ENCODE measurements around the gene PLLP.

The PLLP gene

DNA sequence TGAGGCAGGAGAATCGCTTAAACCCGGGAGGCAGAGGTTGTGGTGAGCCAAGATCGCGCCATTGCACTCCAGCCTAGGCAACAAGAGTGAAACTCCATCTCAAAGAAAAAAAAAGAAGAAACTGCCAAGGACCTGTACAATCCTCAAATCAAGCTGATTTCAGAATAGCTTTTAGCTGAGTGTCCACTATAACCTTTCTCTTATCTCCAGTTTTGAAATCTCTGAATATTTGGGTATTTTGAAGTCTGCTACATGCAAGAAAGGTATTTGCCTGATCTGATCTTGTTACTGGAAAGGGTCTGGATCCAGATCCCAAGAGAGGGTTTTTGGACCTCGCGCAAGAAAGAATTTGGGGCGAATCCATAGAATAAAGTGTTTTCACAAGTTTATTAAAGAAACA, 58.5 kb downstream of the PLLP start:
- DNase-seq (ENCODE audit: low read depth): no peak

DNA sequence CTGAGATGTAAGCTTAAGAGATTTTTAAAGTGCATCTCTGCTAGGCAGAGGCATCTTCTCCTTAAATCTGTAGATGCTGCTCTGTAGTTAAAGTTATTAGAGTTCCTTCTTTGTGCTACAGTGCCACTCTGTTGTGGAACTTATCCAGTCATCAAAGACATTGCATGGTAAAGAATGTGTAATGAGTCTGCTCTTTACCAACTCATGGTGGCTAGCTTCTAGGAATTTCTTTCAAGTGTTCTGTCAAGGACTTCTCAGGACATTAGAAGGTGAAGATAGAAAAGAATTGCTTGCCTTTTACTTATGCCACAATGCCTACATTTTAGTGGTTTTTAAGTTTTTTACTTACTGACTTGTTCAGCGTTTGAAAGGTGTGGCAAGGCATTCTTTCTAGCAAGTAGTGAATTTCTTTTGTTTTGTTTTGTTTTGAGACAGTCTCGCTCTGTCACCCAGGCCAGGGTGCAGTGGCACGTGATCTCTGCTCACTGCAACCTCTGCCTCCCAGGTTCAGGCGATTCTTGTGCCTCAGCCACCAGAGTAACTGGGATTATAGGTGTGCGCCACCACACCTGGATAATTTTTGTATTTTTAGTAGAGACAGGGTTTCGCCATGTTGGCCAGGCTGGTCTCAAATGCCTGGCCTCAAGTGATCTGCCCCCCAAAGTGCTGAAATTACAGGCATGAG, 59.7 kb downstream of the PLLP start:
- DNase-seq (ENCODE audit: low read depth): no peak

DNA sequence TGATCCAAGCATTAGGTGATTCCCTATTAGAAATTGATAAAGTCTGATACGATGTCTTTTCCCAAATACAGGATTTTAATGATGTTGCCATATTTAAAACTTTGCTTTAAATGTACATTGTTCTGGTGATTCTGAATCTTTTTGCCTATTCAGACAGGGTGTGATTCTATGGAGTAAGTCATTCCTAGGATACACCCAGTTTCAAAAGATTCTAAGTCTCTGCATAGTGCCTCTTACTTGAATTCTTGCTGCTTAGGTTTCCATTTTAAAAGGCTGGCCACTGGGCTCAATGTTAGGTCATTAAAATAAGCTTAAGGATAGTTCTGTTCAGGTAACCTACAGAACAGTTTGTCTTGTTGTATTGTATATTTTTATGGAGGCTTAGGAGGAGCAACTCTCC, 61.4 kb downstream of the PLLP start:
- DNase-seq (ENCODE audit: low read depth): no peak

DNA sequence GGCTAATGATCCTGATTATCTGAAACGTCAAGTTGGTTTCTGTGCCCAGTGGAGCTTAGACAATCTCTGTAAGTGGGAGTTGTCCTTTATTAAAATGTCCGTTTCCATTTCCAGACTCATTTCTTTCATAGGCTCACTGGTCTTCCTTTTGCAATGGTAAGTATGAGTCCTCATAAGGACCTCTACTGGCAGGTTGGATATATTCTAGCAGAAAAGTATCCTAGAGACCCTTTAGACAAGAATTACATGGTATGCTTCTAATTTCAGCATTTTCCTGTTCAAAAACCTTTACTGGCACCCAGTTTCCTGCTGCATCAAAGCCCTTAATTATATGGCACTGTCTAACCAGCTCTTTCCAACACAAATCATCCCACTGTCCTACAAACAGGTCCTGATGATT, 67.5 kb downstream of the PLLP start:
- DNase-seq (ENCODE audit: low read depth): no peak

DNA sequence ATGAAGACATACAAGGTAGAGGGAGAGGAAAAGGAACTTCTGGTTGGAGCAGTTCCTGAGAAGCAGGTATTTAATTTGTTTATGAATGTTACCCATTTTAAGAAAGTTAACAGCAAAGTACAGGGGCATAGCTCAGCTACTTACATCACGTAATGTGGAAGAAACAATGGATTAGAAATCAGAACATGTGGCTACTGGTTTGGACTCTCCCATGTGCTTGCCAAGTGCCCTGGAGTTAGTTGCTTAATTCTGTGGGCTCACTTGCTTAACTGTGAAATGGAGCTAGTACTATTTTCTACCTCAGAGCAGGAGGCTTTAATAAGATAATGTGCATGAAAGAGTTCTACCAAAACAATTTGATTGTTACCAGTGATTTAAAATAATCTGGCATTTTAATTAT, 71.0 kb downstream of the PLLP start:
- no peak for DNase-seq (ENCODE audit: low read depth)

DNA sequence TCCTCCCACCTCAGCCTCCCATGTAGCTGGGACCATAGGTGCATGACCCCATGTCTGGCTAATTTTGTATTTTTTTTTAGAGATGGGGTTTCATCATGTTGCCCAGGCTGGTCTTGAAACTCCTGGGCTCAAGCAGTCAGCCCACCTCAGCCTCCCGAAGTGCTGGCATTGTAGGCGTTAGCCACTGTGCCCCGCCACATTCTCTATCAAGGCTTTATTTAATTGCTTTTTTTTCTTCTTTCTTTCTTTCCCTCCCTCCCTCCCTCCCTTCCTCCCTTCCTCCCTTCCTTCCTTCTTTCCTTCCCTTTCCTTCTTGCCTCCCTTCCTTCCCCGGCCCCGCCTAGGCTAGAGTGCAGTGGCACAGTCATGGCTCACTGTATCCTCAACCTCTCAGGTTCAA, 74.7 kb downstream of the PLLP start:
- no peak for DNase-seq (ENCODE audit: low read depth)

DNA sequence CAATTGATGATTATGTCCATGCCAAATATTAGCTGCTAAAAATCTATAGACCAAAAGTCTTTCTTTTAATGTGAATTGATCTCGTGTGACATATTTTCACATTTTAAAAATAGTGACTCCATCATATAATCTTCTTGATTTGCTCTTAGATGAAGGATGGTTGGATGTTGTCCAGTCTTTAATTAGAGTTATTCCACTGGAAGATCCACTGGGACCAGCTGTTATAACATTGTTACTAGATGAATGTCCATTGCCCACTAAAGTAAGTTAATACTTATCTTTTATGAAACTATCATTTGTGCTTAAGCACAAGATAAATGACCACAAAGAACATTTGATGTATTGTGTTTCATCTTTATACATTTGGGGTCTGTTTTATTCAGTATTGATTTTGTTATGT, 75.5 kb downstream of the PLLP start:
- DNase-seq (ENCODE audit: low read depth): no peak

Measured in stimulated activated CD4-positive, alpha-beta T cell treated with anti-CD3 and anti-CD28 coated beads, Interleukin-2, amount 100 ng/mL, for 4 hours (primary cell).